PC-3 (cell line): ENCODE measurements around the gene TAS2R42. TPM values are rescaled to one million over a fixed set of nuclear protein-coding genes. Genes with fewer than 3 reads are reported as not detected.

ENCODE experiments used
- ATAC-seq: fragments of 200-7000 bp; cut with Tn5 transposase; 2 replicates; pipeline ENCODE4 v1.9.1; 2020; ENCODE audit warnings: mild to moderate bottlenecking, moderate library complexity
- BruUV-seq: library from RNA; stranded (reverse); fragments of 400-500 nt; replicated peaks from 2 replicates; lab custom pipeline; 2021; lab: Mats Ljungman, UMichigan
- CTCF ChIA-PET: fragments of 300-600 bp; sonication (Branson Sonifier 250); formaldehyde crosslinking; loops from one replicate; lab custom pipeline; 2022; ENCODE audit warnings: antibody characterized with exemption; lab: Charles Lee
- POLR2A ChIA-PET: fragments of 300-600 bp; sonication (Branson Sonifier 250); formaldehyde crosslinking; loops from one replicate; lab custom pipeline; 2022; ENCODE audit warnings: antibody characterized with exemption; ENCODE audit not compliant: unreplicated experiment; lab: Charles Lee
- DNase-seq: peaks from one replicate; pipeline ENCODE4 v3.0.0-alpha.2; 2015
- H2AFZ ChIP-seq: fragments of 300-600 bp; sonication (generic); 2 replicates; pipeline ENCODE4 v1.6.0; 2016; ENCODE audit warnings: antibody characterized with exemption, low read length
- H3F3A ChIP-seq: fragments of 300-600 bp; sonication (generic); one replicate; pipeline ENCODE4 v1.6.0; 2017; ENCODE audit warnings: antibody characterized with exemption, low read length, control low read depth, mild to moderate bottlenecking; ENCODE audit not compliant: unreplicated experiment
- H3K27ac ChIP-seq: fragments of 300-600 bp; sonication (generic); 2 replicates; pipeline ENCODE4 v1.5.1; 2016; ENCODE audit warnings: mild to moderate bottlenecking, low read length
- H3K27me3 ChIP-seq: fragments of 300-600 bp; sonication (generic); 2 replicates; pipeline ENCODE4 v1.6.1; 2016; ENCODE audit warnings: low read length, mixed read lengths
- H3K36me3 ChIP-seq: fragments of 300-600 bp; sonication (generic); 2 replicates; pipeline ENCODE4 v1.6.1; 2016; ENCODE audit warnings: low read depth, mixed run types, low read length, mixed read lengths
- H3K4me1 ChIP-seq: fragments of 300-600 bp; sonication (generic); 2 replicates; pipeline ENCODE4 v1.5.1; 2016; ENCODE audit warnings: low read length; ENCODE audit not compliant: insufficient read depth
- H3K4me2 ChIP-seq: fragments of 300-600 bp; sonication (generic); 2 replicates; pipeline ENCODE4 v1.6.0; 2016; ENCODE audit warnings: low read length
- H3K4me3 ChIP-seq: fragments of 300-600 bp; sonication (generic); 2 replicates; pipeline ENCODE4 v1.5.1; 2016; ENCODE audit warnings: mild to moderate bottlenecking, low read length, mixed read lengths
- H3K79me2 ChIP-seq: fragments of 300-600 bp; sonication (generic); 2 replicates; pipeline ENCODE4 v1.6.1; 2017; ENCODE audit warnings: low read length, mixed read lengths
- H3K9ac ChIP-seq: fragments of 300-600 bp; sonication (generic); 2 replicates; pipeline ENCODE4 v1.6.0; 2016; ENCODE audit warnings: mild to moderate bottlenecking, low read length
- H3K9me2 ChIP-seq: fragments of 300-600 bp; sonication (generic); replicated peaks from 2 replicates; pipeline ENCODE4 v1.6.1; 2016; ENCODE audit warnings: mixed run types, low read length, mixed read lengths
- H3K9me3 ChIP-seq: fragments of 300-600 bp; sonication (generic); 2 replicates; pipeline ENCODE4 v1.6.1; 2016; ENCODE audit warnings: low read length, mixed read lengths
- H4K20me1 ChIP-seq: fragments of 300-600 bp; sonication (generic); 2 replicates; pipeline ENCODE4 v1.6.1; 2016; ENCODE audit warnings: low read length, mixed read lengths
- EZH2 ChIP-seq: fragments of 300-600 bp; sonication (generic); IDR thresholded peaks from one replicate; pipeline ENCODE4 v1.6.1; 2017; ENCODE audit warnings: antibody characterized with exemption, mild to moderate bottlenecking, low read length; ENCODE audit not compliant: unreplicated experiment
- EZH2phosphoT487 ChIP-seq: fragments of 300-600 bp; sonication (generic); IDR thresholded peaks from 2 replicates; pipeline ENCODE4 v1.6.1; 2018; ENCODE audit warnings: mild to moderate bottlenecking, antibody characterized with exemption, low read length, borderline replicate concordance
- intact Hi-C: fragments of 100-400 bp; cut with micrococcal nuclease; formaldehyde crosslinking; loops from 2 replicates; pipeline ENCODE4 v1.9.0; 2023
- total RNA-seq: library from RNA; depleted of rRNA; stranded (reverse); fragments of >200 nt; gene quantifications from 2 replicates; pipeline ENCODE4 v1.2.3, GENCODE V29; 2014
- TF ChIP-seq, protein P1 (sequence below): fragments of 300-600 bp; sonication (generic); conservative IDR thresholded peaks from 2 replicates; pipeline ENCODE4 v1.5.1; 2017; ENCODE audit warnings: antibody characterized with exemption, low read depth, mild to moderate bottlenecking, low read length

Gene TAS2R42
- total RNA-seq, 1 experiment from 2014 or later: not detected

DNA sequence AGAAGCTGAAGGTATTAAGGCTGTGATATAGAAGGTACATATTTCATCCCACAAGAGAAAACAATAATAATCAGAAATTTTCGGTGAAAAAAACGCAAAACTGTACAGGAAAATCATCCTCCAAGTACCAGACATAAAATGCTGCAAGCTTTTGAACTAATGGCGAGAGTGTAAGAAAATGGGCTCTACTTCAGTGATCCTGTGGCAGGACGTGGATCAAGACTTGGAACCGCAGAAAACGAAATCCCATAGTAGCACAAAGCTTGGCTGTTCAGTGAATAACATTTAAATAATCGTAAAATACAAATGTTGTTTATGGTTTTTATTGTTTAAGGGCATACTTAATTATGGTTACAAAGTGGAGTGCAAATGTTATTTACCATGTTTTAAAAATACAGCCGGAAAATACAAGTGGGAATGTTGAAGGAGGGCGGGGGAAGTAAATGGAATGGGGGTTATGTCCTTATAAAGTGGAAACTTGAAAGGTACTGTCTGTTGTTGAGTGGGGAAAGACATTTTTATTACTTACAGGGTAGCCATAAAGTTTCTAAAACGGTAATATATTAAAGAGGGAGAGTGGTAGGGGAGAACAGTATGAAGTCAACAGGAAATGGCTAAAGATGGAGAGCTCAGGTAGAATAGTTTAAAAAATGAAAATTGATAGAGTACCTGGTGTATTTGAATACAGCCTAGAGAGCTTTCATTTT lies 14.6 kb downstream of the TAS2R42 start:
- TSS peak; percentile 80 for BruUV-seq

DNA sequence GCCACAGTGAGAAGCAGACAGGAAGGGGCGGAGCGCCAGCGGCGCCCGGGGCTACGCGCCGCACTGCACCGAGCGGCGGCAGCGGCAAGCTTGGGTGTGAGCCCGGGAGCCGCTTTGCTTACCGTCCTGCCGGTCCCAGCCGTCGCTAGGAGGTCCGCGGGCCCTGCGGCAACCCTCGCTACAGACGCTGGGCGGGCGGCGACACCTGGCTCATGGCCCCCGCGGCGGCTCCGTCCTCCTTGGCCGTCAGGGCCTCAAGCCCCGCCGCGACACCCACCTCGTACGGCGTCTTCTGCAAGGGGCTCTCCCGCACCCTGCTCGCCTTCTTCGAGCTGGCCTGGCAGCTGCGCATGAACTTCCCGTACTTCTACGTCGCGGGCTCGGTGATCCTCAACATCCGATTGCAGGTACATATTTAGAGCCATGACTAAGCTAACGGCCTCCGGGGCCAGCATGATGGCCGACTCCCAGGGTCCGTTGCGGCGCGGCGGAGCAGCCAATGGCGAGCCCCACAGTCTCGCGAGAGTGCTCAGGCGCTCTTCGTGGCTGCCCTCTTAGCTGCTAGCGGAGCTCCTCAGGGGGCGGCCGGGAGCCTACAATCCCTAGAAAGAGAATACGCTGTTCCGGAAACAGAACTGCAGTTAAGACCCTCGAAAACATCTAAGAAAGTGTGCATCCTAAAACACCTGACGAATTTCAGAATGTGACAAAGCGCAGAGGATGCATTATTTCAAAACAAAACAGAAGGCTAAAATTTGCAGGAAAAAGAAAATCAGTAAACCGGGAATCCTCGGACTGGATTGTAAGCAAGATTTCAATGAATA lies 15.4 kb downstream of the TAS2R42 start, which contains the start of gene SMIM10L1:
TSS of gene SMIM10L1 (plus strand) at position 50 of the 824 bp plus-strand sequence. CDS start at position 213, 163 bp downstream.
- CTCF ChIA-PET: interaction anchor here (0.6 to 0.7 kb wide), 2 partner anchors 28 to 312 kb away, joined by 3 to 6 read pairs; no protein-coding TSS in a partner anchor
- Histone ChIP-seq H2AFZ (peak within 1 kb of the TSS; percentile 51), H3K27me3 (no peaks in the 10 kb centered on the region), H3K9ac (peak within 1 kb of the TSS; percentile 82), H3K27ac (peak within 1 kb of the TSS; percentile 82), H3K9me2 (no peaks in the 10 kb centered on the region), H3F3A (no peaks in the 10 kb centered on the region), H3K79me2 (peaks cover 83% of the 10 kb centered on the region), H3K36me3 (peaks cover 9% of the 10 kb centered on the region), H3K9me3 (no peaks in the 10 kb centered on the region), H3K4me1 (peaks cover 22% of the 10 kb centered on the region), H4K20me1 (peaks cover 9% of the 10 kb centered on the region; the same call in 1 of the 2 replicates), H3K4me2 (peak within 1 kb of the TSS; percentile 84), H3K4me3 (peak within 1 kb of the TSS; percentile 76)
- DNase-seq (peak; percentile 88), ATAC-seq (peak; percentile 99)
- POLR2A ChIA-PET: interaction anchor here (0.8 to 1.0 kb wide), 2 partner anchors 12 to 322 kb away, joined by 3 to 7 read pairs; partner anchors contain the start of gene PRR4
- TF ChIP-seq EZH2phosphoT487 (no peak), EZH2 (no peak)
- TF ChIP-seq, protein P1, sequence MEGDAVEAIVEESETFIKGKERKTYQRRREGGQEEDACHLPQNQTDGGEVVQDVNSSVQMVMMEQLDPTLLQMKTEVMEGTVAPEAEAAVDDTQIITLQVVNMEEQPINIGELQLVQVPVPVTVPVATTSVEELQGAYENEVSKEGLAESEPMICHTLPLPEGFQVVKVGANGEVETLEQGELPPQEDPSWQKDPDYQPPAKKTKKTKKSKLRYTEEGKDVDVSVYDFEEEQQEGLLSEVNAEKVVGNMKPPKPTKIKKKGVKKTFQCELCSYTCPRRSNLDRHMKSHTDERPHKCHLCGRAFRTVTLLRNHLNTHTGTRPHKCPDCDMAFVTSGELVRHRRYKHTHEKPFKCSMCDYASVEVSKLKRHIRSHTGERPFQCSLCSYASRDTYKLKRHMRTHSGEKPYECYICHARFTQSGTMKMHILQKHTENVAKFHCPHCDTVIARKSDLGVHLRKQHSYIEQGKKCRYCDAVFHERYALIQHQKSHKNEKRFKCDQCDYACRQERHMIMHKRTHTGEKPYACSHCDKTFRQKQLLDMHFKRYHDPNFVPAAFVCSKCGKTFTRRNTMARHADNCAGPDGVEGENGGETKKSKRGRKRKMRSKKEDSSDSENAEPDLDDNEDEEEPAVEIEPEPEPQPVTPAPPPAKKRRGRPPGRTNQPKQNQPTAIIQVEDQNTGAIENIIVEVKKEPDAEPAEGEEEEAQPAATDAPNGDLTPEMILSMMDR: no peak
- BruUV-seq: no TSS peak
- intact Hi-C loops: no loop called here

More for the DNA sequence above, 14.6 kb downstream of the TAS2R42 start:
- Histone ChIP-seq H3K9me2 (no peaks in the 10 kb centered on the region), H4K20me1 (peaks cover 9% of the 10 kb centered on the region; the same call in 1 of the 2 replicates), H3K4me1 (peaks cover 22% of the 10 kb centered on the region), H3K27ac (peak overlapping the region; percentile 82; the same call in 1 of the 2 replicates), H3K9ac (peak overlapping the region; percentile 82), H3F3A (no peaks in the 10 kb centered on the region), H3K9me3 (no peaks in the 10 kb centered on the region), H2AFZ (peak overlapping the region; percentile 51), H3K4me2 (peak overlapping the region; percentile 84), H3K27me3 (no peaks in the 10 kb centered on the region), H3K4me3 (peak overlapping the region; percentile 76), H3K79me2 (peaks cover 75% of the 10 kb centered on the region), H3K36me3 (peaks cover 2% of the 10 kb centered on the region; the same call in 1 of the 2 replicates)
- no peak for DNase-seq
- ChIA-PET CTCF (no interaction called here), POLR2A (interaction anchor here (1.0 kb wide), 1 partner anchor 11 kb away, joined by 3 read pairs; no protein-coding TSS in a partner anchor)
- intact Hi-C loops: no loop called here
- TF ChIP-seq EZH2phosphoT487 (no peak), EZH2 (no peak)
- TF ChIP-seq, protein P1: no peak
- no peak for ATAC-seq
